ENCODE data around the gene ACVR1B. TPM values are rescaled to one million over a fixed set of nuclear protein-coding genes. Genes with fewer than 3 reads are reported as not detected.

The ACVR1B gene
- total and polyA plus RNA-seq, 2 of the 8 experiments (the other 6 are each of a cell fraction or from before 2014, with no cell fraction given), result 16.0 to 19.2 TPM

GRCh38 chr12:51941011-51941581, 10.4 kb upstream of the ACVR1B start:
- H3K27ac ChIP-seq (ENCODE audit: low read depth, low read length), result no peak overlapping the region
- no peak overlapping the region for H3K23ac ChIP-seq (ENCODE audit: insufficient read length)
- H3K36me3 ChIP-seq (ENCODE audit: control insufficient read depth in 2 of 4, insufficient read depth in 4 of 4, low read length in 3 of 4), result no peaks in the 10 kb centered on the region
- H2BK12ac ChIP-seq (ENCODE audit: low read depth, low read length), result no peak overlapping the region
- no peak overlapping the region for H2AK5ac ChIP-seq (ENCODE audit: low read depth, low read length)
- FAIRE-seq, result no peak
- no peak for DNase-seq (ENCODE audit: low read depth in 1 of 2, low spot score in 2 of 2)
- H3K14ac ChIP-seq (ENCODE audit: insufficient read length), result no peak overlapping the region
- H3K4ac ChIP-seq (replicated peaks; ENCODE audit: insufficient read length, low read depth, low read length), result no peak overlapping the region
- no peak overlapping the region for H3K56ac ChIP-seq (replicated peaks; ENCODE audit: insufficient read length, low read depth, low read length)
- H3K9ac ChIP-seq (replicated peaks in 1 of 4; ENCODE audit: extremely low read depth in 1 of 4, low read depth in 3 of 4, low read length in 3 of 4), result no peak overlapping the region
- H4K91ac ChIP-seq (replicated peaks; ENCODE audit: insufficient read length, low read length), result no peak overlapping the region
- peak overlapping the region; percentile 34; the same call in 1 of the 2 replicates for H2AFZ ChIP-seq (ENCODE audit: low read length)
- H3K79me1 ChIP-seq (ENCODE audit: low read depth, low read length), result no peaks in the 10 kb centered on the region
- ChIA-PET POLR2A (ENCODE audit: partially characterized antibody) (no interaction called here), CTCF (ENCODE audit: partially characterized antibody) (interaction anchor here (1.7 to 10.1 kb wide), 3 partner anchors 17 to 40 kb away, joined by 3 to 106 read pairs (median 4); no protein-coding TSS in a partner anchor)
- no peak overlapping the region for H4K8ac ChIP-seq (ENCODE audit: extremely low read depth, insufficient read depth, low read length)
- no peak overlapping the region for H2BK15ac ChIP-seq (ENCODE audit: low read length)
- H3K4me2 ChIP-seq (ENCODE audit: insufficient read depth in 1 of 2, low read depth in 2 of 2, low read length in 2 of 2), result no peak overlapping the region
- H3K4me3 ChIP-seq (ENCODE audit: extremely low read depth in 1 of 4, insufficient read depth in 2 of 4, low read depth in 3 of 4, low read length in 4 of 4), result no peak overlapping the region
- H2BK20ac ChIP-seq (ENCODE audit: low read length), result no peak overlapping the region
- H3K27me3 ChIP-seq (replicated peaks in 1 of 4; ENCODE audit: control insufficient read depth in 3 of 4, extremely low read depth in 1 of 4, insufficient read depth in 3 of 4, low read length in 3 of 4), result no peaks in the 10 kb centered on the region
- peaks cover 0 to 5% of the 10 kb centered on the region in 2 experiments; a peak in 1 of 4 replicates for H3K9me3 ChIP-seq (ENCODE audit: insufficient read depth in 2 of 2, low read depth in 1 of 2, low read length in 1 of 2)
- H4K20me1 ChIP-seq (replicated peaks in 1 of 2; ENCODE audit: control insufficient read depth in 1 of 2, insufficient read depth in 2 of 2, low read length in 2 of 2), result no peaks in the 10 kb centered on the region
- no peak overlapping the region for H2BK120ac ChIP-seq (replicated peaks; ENCODE audit: low read depth, low read length)
- peaks cover 0 to 2% (median 0%) of the 10 kb centered on the region in 4 experiments; a peak in 3 of 7 replicates for H3K4me1 ChIP-seq (replicated peaks in 1 of 4; ENCODE audit: control insufficient read depth in 3 of 4, insufficient read depth in 4 of 4, low read length in 3 of 4)
- 88% methylated on average over 15 of the region's 15 CpGs; no CpG with 5 or more reads in 1 of the 2 experiments for WGBS, 2 experiments (ENCODE audit: extremely low coverage in 1 of 2, insufficient coverage in 1 of 2, insufficient read length in 1 of 2, insufficient replicate concordance in 2 of 2, low coverage in 1 of 2, low lambda C conversion rate in 2 of 2, missing lambda C conversion rate in 1 of 2)
- no peaks in the 10 kb centered on the region for H3K79me2 ChIP-seq (ENCODE audit: control insufficient read depth in 1 of 2, insufficient read depth in 2 of 2, low read length in 2 of 2)
- H4K5ac ChIP-seq (ENCODE audit: insufficient read length, low read depth, low read length), result no peak overlapping the region
- TF ChIP-seq JUN (IDR thresholded peaks at IDR 0.05; ENCODE audit: low read depth, low read length), result no peak
- H3K23me2 ChIP-seq (ENCODE audit: low read depth, low read length), result 0 out of 2 replicates have a peak, but pooled peaks cover 2% of the 10 kb centered on the region
- no peak overlapping the region for H2BK5ac ChIP-seq (ENCODE audit: low read depth, low read length)
- no peak overlapping the region for H3K18ac ChIP-seq (ENCODE audit: extremely low read depth, low read length)
